GM21390 (cell line): ENCODE measurements around the gene FIBIN.
"Not testable (repeated sequence)": the region's sequence is repeated elsewhere in the genome, so short reads cannot be mapped to it uniquely, and the experiment has no call there.

Source experiments
- ATAC-seq: cut with Tn5 transposase; IDR thresholded peaks from one replicate; pipeline ENCODE4 v1.9.1; 2021; ENCODE audit not compliant: unreplicated experiment

FIBIN gene

DNA sequence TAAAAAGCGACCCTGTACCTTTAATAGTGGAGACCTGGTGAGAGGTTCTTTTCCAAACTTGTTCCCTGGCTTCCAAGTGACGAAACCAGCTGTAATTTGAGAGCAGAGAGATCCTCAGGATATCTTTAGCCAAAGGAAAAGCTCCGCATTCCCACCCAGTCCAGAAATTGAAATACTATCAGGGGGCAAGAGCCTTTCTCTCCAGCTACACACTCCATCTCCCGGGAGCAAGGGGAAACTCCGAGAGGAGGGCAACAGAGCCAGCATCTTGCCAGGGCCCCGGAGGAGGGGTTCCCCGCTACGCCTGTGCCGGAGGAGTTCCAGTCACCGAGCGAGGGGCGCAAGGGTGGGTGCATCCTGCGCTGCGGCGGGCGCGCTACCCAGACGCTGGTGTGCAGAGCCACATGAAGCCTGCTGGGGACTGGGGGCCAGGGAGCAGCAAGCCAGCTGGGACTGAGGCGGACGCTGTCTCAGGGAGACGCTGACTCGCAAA is at the start of gene FIBIN:
Gene FIBIN, plus strand, starts transcription at position 148 of the 493 bp plus-strand sequence. CDS start 415 bp downstream, outside the sequence.
- no peak for ATAC-seq

DNA sequence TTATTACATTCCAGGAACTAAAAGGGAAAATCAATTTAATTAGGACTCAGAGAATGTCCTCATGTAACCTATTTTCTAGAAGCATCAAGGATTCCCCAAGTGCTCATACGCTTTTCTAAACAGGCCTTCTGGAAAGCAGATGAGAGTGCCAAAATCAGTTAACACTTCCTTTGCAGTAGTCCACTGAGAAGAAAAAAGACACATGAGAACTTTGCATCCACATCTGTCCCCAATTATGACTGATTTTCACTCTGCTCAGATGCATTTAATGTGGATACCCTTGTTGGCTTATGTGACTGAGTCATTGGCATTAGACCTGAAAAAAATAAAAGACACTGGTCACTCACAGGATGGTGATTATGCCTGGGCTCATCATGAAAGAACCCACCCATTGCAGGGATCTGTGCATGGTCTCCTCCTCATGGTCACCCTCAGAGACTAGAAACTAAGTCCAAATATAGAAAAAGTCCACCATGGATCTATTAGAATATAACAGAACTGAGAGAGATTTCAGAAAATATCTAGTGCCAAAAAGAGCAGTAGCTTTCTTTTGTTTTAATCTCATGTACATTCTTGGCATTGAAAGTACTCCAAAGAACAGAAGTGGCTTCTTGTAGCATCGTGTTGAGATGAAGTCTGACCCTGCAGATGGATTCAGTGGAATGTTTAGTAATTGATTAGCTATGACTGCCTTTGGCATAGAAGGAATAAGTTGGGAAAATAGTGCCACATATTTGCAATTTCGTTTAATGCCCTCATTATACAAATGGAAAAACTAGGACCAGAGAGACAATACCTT is 48.8 kb upstream of the FIBIN start:
- no peak for ATAC-seq

DNA sequence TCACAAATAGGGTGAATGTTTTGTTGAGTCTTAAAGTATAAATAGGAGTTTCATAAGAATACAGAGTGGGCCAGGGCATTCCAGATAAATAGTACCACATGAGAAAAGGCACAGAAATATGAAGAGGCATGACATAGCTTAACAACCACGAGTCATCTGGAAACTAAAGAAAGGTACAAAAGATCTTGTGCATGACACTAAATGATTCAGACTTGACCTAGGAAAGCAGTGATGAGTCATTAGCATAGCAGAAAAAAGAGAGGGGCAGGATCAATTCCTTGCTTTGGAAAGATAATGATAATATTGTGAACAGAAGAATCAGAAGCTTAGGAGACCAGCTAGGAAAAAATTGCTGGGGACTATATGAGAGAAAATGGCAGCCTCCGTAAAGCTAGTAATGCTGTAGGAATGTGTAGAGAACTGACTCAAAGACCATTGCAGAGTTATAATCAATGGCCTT is 47.6 kb upstream of the FIBIN start:
- no peak for ATAC-seq

DNA sequence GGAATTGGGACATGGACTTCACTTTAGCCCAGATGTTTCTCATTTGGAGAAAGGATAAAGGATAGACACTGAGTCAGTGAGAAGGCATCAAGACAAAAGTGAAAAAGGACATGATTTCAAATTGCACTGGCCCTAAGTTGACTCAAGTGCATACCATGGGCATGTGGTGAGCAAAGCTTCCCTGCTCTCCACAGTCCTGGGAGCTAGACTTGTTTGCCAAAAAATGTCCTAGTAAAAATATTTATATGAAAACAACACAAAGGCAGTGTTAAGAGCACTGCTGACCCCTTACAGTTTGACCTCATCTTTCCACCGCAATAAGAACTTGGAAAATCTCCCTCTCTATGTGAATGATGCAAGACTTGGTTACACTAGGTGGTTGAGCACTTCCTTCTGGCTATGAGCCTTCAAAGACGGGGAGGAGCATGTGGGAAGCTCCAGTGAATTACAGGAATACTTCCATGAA is 46.5 kb upstream of the FIBIN start:
- ATAC-seq: no peak

DNA sequence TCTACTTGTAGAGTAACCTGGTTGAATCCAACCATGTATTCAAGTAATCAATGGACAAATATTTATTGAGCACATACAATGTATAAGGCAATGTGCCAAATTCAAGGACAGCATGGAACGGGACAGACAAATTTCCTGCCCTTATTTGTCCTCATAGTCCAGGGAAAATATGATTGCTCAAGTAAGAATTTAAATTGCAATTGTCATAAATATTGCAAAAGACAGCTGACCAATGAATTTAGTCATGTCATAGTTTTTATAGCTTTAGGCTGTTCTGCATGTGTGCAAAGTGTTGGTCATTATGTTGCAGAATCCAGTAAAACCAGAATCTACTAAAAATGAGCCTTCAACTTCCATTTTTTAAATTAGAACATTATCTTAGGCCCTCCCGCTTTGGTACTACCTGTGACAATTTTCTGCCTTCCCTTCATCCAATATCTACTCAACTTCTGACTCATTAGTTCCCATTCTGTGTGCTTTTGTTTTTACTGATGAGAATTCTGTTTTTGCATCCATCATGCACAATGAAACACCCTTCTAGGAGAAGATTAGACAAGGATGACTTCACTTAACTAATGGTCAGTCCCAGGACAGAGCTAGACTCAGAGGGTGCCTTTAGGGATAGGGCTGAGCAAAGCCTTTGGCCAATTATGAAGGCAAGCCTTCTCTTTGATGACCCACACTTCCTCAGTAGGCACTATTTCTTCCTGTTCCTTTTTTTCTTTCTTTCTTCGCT is 45.8 kb upstream of the FIBIN start:
- no peak for ATAC-seq

DNA sequence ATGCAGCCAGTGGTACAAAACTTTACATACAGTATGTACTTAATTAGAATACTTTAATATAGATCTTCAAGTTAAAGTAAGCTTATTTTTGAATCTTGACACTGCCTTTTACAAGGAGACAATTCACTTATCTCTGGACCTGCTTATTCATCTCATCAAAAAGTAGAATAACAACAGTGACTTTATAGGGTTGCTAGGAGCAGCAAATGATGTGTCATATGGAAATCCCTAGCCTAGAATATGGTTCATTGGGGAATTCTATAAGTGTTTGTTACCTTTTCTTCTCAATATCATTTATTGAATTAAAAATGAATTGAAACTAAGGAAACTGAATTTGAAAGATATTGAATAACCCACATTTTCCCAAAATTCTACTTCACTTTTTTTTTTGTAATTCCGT is 45.0 kb upstream of the FIBIN start:
- ATAC-seq: no peak

DNA sequence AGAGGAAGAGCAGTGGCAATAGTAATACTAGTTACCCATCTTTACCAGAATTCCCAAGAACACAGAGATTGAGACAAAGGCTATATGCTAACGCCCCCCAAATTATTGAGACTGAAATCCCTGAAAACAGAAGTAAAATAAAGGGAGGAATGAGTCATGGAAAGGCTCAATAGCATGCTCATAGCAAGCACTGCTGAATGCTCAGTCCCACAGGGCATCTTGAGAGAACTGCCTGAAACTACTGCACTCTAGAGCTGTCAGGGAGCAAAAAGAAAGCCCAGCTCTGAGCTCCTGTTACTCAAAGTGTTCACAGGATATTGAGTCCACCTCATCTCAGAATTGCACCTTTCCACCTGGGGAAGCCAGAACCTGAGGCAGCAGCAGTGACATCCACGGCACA is 44.1 kb upstream of the FIBIN start:
- ATAC-seq: no peak

DNA sequence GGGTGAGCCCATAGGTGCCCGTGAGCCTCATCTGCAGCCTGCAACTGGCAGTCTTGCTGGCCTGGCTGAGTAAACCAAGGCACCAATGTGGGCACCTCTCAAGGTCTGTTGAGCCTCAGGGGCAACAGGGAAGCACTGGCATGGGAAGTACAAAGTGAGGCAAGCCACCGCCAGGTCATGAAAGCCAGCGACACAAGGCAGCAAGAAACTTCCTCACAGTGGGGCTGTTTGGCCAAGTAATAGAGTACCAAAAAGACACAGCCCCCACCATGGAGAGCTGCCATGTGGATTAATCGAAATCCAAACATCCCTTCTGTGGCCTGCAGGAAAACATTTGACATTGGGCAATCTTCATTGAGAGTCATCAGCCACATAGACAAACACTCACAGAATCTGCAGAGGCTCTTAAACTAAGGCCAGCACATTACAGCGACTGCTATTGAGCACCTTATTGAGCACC is 43.6 kb upstream of the FIBIN start:
- no peak for ATAC-seq

DNA sequence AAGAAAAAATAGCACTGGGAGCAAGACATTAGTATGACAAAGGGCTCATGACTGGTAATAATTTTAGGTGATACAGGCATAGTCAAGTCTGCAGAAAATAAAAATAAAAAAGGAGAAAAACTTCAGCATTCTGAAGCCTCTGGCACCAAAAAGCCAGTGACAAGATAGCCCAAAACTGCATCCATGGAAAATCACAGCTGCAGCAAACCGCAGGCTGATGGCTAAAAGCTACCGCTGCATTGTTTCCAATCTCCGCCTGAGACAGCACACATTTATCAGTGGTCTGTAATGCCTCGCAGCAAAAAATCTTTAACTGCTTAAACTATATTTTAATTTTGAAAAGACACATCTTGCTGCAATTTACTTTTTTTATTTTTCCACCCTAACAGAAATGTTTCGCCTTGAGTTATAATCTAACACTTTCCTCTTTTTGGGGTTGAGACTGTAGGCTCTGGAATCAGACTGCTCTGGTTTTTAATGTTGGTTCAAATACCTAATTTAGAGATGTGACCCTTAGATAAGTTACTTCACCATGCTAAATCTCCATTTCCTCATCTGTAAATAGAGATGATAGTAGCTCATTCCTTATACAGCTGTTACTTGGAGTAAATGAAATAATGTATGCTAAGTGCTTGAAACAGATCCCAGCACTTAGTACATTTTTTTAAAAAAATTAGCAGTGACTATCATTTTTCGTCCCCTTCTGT is 42.0 kb upstream of the FIBIN start:
- no peak for ATAC-seq

DNA sequence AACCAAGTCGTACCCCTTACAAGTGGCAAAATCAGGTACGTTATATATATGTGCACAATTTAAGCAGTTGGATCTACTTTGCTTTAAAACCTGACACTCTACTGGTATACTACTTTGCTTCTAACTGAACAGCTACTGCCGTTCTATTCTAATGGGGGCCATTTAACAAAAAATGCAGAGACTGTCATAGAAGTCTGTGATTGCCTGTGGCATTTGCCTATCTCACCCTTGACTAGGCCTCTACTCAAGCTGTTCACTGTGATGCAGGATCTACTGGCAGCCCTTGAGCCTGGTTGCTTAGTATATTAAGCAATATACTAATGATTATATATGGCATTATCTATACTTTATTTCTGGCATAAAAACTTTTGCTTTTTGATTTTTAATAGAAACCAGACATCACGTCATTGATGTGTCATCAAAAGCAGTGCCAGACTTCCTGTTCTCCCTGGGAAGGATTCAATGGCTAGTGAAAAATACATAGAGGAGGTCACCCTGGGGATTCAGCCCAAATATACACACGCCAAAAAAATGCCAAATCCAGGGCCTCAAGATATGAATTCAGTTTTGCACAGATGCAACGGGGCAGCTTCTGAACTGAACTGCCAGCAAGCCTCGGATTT is 40.0 kb upstream of the FIBIN start:
- no peak for ATAC-seq

DNA sequence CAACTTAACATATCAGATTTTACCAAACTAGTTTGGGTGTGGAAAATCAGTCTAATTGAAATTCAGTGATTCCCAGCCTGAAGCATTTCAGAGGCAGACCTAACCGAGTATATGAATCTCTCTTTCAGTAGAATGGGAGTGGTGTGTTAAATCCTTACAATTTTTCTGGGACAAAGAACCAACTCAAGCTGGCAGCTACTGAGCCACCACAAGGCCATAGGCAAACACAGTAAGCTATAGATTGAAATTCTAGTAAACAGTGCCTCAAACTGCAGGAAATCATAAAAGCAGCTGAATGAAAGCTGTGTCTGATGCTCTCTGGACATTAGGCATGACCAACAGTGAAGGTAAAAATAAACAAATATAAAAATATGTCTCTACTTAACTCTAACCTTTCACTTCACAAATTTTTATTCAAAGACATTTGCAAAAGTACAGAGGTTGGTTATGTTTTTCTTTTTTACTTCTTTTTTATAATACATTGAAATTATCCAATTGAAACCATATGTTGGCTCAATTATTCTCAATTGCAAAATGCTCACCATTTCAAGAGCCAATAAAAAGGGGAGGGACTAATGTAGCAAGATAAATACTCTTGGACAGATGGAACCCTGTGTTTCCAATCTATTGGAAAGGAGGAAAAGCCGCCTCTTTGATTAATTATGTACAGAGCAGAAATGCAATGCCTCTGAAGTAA is 35.8 kb upstream of the FIBIN start:
- ATAC-seq: no peak

DNA sequence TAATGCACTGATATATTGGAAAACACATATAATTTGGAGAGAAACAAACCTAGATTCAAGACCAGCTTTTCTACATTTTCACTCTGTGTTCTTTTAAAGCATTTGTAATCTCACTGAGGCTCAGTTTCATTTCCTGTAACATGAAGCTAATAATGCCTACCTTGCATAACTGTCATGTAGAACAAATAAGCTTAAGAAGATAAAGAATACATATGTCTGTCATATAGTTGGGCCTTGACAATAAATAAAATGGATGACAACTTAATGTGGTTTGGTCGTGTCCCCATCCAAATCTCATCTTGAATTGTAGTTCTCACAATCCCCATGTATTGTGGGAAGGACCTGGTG is 35.2 kb upstream of the FIBIN start:
- no peak for ATAC-seq

DNA sequence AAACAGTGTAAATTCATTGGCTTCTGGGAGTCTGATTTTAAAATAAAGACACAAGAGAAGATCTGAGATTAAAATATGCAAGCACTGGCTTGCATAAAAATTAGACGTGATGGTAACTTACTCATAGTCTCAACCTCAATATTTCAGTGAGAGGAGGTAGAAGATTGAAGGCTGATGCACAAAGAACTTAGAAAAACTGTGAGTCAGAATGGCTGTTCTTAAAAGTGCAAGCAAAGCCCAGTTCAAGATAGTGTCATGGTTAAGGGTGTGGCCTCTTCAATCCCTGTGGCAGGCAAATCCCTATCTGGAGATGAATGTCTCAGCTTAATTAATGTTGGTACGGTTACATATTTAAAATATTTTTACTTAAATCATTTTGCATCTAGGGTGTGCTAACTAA is 33.6 kb upstream of the FIBIN start:
- ATAC-seq: no peak

DNA sequence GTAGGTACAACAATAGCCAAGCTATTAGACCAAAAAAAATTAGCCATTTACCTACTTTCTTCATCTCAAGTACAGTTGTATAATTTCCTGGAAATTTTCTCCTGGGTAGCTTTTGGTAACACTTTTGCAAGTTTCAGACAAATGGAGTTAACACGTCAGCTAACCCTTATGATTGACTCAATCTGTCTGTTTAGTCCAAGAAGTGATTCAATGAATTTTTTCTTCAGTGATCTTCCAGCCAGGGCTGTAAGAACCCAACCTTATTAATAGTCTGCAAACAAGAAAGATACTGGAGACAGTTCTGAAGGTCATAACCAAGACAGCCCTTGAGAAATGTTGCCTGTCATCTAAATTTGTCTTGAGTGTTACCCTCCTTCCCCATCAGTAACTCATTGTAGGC is 30.1 kb upstream of the FIBIN start:
- ATAC-seq: no peak

DNA sequence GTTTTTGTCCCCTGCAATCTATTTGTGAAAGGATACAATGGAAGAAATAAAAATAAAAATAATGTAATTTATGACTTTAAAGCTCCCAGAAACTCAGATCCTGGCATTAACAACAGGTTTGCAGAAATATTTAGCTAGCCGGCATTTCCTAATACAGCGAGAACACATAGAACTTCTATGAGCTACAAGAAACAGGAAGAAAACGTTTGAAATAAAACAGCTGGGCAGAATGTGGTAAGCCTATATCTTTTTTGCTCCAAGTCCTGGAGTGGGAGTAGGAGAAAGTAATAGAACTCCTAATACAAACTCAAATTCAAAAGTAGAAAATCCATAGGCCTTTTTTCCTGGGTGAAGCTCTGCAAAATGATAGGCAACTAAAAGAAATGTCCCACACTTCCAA is 29.6 kb upstream of the FIBIN start:
- ATAC-seq: no peak

DNA sequence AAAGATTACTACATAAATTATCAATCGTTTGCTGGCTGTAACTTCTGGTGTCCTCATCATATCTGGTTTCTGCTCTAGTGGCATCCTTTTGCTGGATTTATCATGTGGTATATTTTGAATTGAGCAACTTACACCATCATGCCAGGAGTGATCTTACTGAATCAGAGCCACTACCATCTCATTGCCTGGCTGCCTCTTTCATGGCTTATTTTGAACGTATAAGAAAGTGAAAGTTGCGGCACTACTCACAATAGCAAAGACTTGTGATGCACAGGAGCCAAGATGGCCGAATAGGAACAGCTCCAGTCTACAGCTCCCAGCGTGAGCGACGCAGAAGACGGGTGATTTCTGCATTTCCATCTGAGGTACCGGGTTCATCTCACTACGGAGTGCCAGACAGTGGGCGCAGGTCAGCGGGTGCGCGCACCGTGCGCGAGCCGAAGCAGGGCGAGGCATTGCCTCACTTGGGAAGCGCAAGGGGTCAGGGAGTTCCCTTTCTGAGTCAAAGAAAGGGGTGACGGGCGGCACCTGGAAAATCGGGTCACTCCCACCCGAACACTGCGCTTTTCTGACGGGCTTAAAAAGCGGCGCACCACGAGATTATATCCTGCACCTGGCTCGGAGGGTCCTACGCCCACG is 28.9 kb upstream of the FIBIN start:
- not testable (repeated sequence) for ATAC-seq

DNA sequence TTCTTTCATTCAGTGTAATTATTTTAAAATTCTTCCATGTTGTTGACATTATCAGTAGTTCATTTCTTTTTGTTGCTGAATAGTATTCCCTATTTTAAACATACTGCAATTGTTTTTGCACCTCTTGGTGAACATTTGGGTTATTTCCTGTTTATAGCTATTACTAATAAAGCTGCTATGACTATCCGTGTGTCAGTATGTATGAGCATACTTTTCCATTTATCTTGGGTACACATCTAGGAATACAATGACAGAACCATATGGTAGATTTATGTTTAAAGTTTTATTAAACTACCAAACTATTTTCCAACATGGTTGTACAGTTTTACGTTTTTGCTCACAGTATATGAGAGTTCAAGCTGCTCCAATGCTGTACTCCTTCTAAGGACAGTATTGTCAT is 22.0 kb upstream of the FIBIN start:
- ATAC-seq: no peak

DNA sequence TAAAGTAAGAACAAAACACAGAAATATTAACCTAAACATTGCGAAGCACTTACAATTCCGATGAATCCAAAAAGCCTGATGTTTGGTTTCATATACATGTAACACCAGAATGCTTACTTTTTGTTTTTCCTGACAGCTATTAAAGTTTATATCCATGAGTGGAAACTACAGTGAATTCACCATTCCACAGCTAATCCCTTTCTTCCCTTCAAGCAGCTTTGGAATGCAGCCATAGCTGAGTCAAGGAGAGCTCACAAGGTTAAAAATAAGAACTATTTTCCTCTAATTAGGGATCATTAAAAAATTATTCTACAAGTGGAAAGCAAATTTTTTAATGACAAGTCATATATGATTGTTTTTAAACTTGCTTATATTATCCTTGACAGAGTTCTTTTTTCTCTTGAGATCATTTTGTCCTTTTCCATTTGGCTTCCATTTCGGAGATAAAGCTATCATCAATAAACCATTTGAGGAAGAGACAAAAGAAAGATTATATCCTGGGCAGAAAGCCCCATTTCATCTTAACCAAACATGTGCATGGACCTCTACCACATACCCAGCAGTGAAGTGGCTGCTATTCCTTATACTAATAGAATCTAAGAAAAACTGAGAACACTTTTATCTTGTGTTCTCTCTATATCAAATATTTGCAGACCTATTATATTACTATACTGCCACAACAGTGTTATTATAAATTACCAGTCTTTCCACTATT is 19.7 kb upstream of the FIBIN start:
- no peak for ATAC-seq

DNA sequence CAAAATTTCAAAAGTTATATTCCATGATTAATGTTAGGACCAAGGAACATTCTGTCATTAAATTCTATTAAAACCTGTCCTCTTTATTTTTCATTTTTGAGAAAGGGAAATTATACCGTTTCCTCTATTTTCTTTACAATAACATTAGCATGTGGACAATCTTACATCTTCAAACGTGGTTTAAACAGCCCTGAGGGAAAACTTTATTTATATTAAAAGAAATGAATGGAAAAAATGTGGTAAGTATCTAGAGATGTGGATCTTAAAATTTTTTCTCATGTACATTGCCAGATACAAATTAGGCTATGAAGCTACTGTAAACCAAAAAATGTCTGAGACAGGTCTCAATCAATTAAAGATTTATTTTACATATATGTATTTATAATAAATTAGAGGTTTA is 18.9 kb upstream of the FIBIN start:
- ATAC-seq: no peak
